Aorta (tissue), 5 donors: ENCODE results near the gene ADAMTS16. TPM values are rescaled to one million over a fixed set of nuclear protein-coding genes. Genes with fewer than 3 reads are reported as not detected.

Source experiments
- ATAC-seq: fragments of 200-7000 bp; cut with Tn5 transposase; one replicate; pipeline ENCODE4 v1.9.1; 2022; ENCODE audit warnings: moderate library complexity; ENCODE audit not compliant: low FRiP score
- DNase-seq, 2 donors: peaks; one replicate each; pipeline ENCODE4 v3.0.0-alpha.2; 2020
- H3K27ac ChIP-seq, 2 donors: one replicate each; pipeline ENCODE4 v1.5.1; 2013; ENCODE audit warnings: low read length in 2 of 2, mild to moderate bottlenecking in 2 of 2, moderate library complexity in 2 of 2, control low read depth in 1 of 2, inconsistent platforms in 1 of 2, low read depth in 1 of 2
- H3K27me3 ChIP-seq, 2 donors: one replicate each; pipeline ENCODE4 v1.6.1; 2013; ENCODE audit warnings: control low read depth in 1 of 2, low read length in 1 of 2, mild to moderate bottlenecking in 1 of 2, moderate library complexity in 1 of 2; ENCODE audit not compliant: insufficient read depth in 2 of 2, control insufficient read depth in 1 of 2
- H3K36me3 ChIP-seq, 2 donors: one replicate each; pipeline ENCODE4 v1.6.1; 2013; ENCODE audit warnings: control low read depth in 1 of 2, low read length in 1 of 2, mild to moderate bottlenecking in 1 of 2; ENCODE audit not compliant: insufficient read depth in 2 of 2, control insufficient read depth in 1 of 2
- H3K4me1 ChIP-seq, 2 donors: one replicate each; pipeline ENCODE4 v1.6.1; 2013; ENCODE audit warnings: low read length in 2 of 2, control low read depth in 1 of 2, mild to moderate bottlenecking in 1 of 2, moderate library complexity in 1 of 2; ENCODE audit not compliant: insufficient read depth in 2 of 2, control insufficient read depth in 1 of 2
- H3K4me3 ChIP-seq, 2 donors: one replicate each; pipeline ENCODE4 v1.5.1; 2013; ENCODE audit warnings: low read length in 2 of 2, control low read depth in 1 of 2, mild to moderate bottlenecking in 1 of 2
- H3K9me3 ChIP-seq: one replicate; pipeline ENCODE4 v1.6.1; 2013; ENCODE audit warnings: mild to moderate bottlenecking, low read length; ENCODE audit not compliant: control insufficient read depth
- WGBS, 2 donors: extraction: QIAGEN DNeasy Blood & Tissue Kit; methylation state at CpG; one replicate each; pipeline ENCODE4 v1.1.7; 2013; 5-methylcytosine and 5-hydroxymethylcytosine counted together
- intact Hi-C, 2 donors: fragments of 100-400 bp; cut with DNase I; formaldehyde crosslinking; loops; one replicate each; pipeline versions ENCODE4 v1.14.2 to v1.15.0; 2022
- polyA plus RNA-seq, 2 donors: library from polyadenylated mRNA; stranded (reverse); fragments of 200-250 nt; gene quantifications; one replicate each; pipeline ENCODE4 v1.2.3, GENCODE V29; 2013
- total RNA-seq, 2 donors: library from RNA; stranded (reverse); fragmentation: NEBNext Ultra II Directional; extraction: Animal tissue kit (Norgen Biotek cat#: 25700); gene quantifications; one replicate each; pipeline ENCODE4 v1.2.1, GENCODE V29; 2021
- donor health status: healthy with polysubstance abuse.
- donor health status: Bipolar disorder and iron deficiency.
- donor health status: DM: no; HTN: no; CAD: no.
- donor health status: DM: no; HTN: no; CAD: no.
- donor health status: DM: yes; HTN: yes; CAD: no.

Gene ADAMTS16
- total and polyA plus RNA-seq, 4 donors: 0.10 to 0.81 TPM; not detected in 2

DNA sequence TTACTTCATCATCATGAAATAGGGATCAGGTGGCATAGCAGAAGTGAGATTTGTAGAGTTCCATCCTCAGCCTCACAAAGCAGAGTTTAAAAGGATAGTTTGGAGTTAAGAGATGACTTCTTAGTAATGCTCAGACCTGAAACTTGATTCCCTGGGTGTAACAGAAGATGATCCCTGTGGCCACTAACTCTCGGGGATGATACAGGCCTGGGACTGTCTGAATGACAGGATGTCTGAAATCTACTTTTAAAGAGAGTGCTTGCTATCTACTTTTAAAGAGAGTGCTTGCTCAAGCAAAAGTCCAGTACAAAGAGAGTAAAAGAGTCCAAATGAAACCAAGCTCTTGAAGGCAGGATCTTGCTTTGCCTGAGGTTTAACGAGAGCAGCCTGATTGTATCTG is 14.6 kb downstream of the ADAMTS16 start:
- Histone ChIP-seq H3K9me3 (peaks cover 6% of the 10 kb centered on the region), H3K27me3 (no peaks in the 10 kb centered on the region), H3K36me3 (no peaks in the 10 kb centered on the region), H3K4me3 (no peak overlapping the region), H3K4me1 (no peaks in the 10 kb centered on the region), H3K27ac (no peak overlapping the region)
- ATAC-seq: no peak
- no peak for DNase-seq
- intact Hi-C loops: no loop called here
- WGBS, 2 donors: 58 to 71% methylated on average over 2 of the region's 2 CpGs

DNA sequence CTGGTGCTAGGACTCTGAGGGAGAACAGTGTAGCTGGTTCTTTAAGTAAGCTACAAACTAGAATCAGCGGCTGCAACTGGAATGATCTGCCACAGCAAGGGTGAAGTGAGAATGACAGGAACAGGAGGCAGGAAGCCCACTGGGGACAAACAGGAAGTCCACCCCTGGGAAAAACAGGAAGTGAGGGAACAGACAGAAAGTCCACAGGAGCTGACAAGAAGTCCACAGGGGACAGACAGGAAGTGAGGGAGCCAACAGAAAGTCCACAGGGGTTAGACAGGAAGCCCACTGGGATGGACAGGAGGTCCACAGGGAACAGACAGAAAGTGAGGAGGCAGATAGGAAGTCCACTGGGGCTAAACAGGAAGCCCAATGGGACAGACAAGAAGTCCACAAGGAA is 15.5 kb downstream of the ADAMTS16 start:
- ATAC-seq: no peak
- Histone ChIP-seq H3K36me3 (no peaks in the 10 kb centered on the region), H3K27ac (no peak overlapping the region), H3K9me3 (peaks cover 1% of the 10 kb centered on the region), H3K4me1 (no peaks in the 10 kb centered on the region), H3K27me3 (no peaks in the 10 kb centered on the region), H3K4me3 (no peak overlapping the region)
- intact Hi-C loops: no loop called here
- WGBS, 2 donors: 75 to 82% methylated on average over 1 of the region's 1 CpG
- no peak for DNase-seq

- 74 to 83% methylated on average over 3 of the region's 3 CpGs for WGBS, 2 donors
- no peak overlapping the region for H3K27ac ChIP-seq
- no peak for DNase-seq
- H3K36me3 ChIP-seq: no peaks in the 10 kb centered on the region
- H3K27me3 ChIP-seq: no peaks in the 10 kb centered on the region
- ATAC-seq: no peak
- intact Hi-C loops: no loop called here
- peaks cover 1% of the 10 kb centered on the region for H3K9me3 ChIP-seq
- no peaks in the 10 kb centered on the region for H3K4me1 ChIP-seq
- H3K4me3 ChIP-seq: no peak overlapping the region
Observed at GRCh38 chr5:5156471-5157082, 16.4 kb downstream of the ADAMTS16 start.

GRCh38 chr5:5158472-5158895 is 18.4 kb downstream of the ADAMTS16 start:
- Histone ChIP-seq H3K27ac (no peak overlapping the region), H3K27me3 (no peaks in the 10 kb centered on the region), H3K4me1 (no peaks in the 10 kb centered on the region), H3K4me3 (no peak overlapping the region), H3K9me3 (no peaks in the 10 kb centered on the region), H3K36me3 (no peaks in the 10 kb centered on the region)
- no peak for DNase-seq
- intact Hi-C loops: no loop called here
- no peak for ATAC-seq
- WGBS, 2 donors: 95 to 96% methylated on average over 1 of the region's 1 CpG

- Histone ChIP-seq H3K4me3 (no peak overlapping the region), H3K36me3 (no peaks in the 10 kb centered on the region), H3K4me1 (no peaks in the 10 kb centered on the region), H3K27me3 (no peaks in the 10 kb centered on the region), H3K9me3 (no peaks in the 10 kb centered on the region), H3K27ac (no peak overlapping the region)
- 53 to 54% methylated on average over 5 of the region's 5 CpGs for WGBS, 2 donors
- DNase-seq: no peak
- intact Hi-C loops: no loop called here
- ATAC-seq: no peak
Observed at GRCh38 chr5:5159282-5160103, 19.4 kb downstream of the ADAMTS16 start.

DNA sequence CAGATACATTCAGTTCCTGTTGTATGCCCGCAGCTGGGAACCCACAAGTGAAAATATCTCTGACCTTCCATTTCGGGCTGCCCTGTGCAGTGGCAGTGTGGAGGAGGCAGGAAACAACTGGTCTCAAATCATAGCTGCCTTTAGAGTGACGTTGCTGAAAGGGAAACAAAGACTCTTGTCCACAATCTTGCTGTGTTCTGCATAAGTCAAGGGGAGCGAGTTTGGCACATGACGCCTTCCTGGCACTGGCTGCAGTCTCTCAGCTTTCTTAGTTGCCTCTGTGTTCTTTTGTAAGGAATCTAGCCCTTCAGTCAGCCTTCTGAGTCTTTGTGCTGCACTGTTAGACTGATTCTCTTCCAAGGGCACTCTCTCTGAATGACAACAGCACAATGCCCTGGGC is 24.0 kb downstream of the ADAMTS16 start:
- no peak for ATAC-seq
- H3K4me1 ChIP-seq: no peaks in the 10 kb centered on the region
- H3K27me3 ChIP-seq: no peaks in the 10 kb centered on the region
- H3K4me3 ChIP-seq: no peak overlapping the region
- no peak for DNase-seq
- no peak overlapping the region for H3K27ac ChIP-seq
- H3K36me3 ChIP-seq: no peaks in the 10 kb centered on the region
- H3K9me3 ChIP-seq: no peaks in the 10 kb centered on the region
- intact Hi-C loops: no loop called here
- 10 to 11% methylated on average over 5 of the region's 5 CpGs for WGBS, 2 donors

DNA sequence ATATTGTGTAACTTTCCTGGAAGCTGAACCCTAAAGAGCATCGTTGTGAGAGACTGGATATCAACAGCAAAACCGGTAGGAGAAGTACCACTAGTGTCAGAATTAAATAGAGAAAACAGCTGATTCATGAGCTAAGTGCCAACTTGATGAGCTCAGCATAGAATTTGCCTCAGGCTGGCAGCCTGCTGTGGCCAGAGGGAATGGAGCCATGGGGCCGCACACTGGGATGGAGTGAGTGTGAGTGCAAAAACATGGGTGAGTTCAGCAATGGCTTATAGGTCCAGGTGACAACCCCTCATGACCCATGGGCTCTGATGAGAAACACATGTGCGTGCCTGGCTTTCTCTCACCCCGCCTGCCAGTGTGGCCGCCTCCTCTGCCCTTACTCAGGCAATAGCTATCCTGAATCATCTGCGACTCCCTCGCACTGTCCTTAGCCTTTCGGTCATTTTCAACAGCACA is 25.4 kb downstream of the ADAMTS16 start:
- H3K27ac ChIP-seq: no peak overlapping the region
- intact Hi-C loops: no loop called here

GRCh38 chr5:5169466-5169865 is 29.3 kb downstream of the ADAMTS16 start:
- no peaks in the 10 kb centered on the region for H3K9me3 ChIP-seq
- H3K27me3 ChIP-seq: no peaks in the 10 kb centered on the region
- intact Hi-C loops: no loop called here
- DNase-seq: no peak
- H3K27ac ChIP-seq: no peak overlapping the region
- ATAC-seq: no peak
- no peaks in the 10 kb centered on the region for H3K36me3 ChIP-seq
- no peaks in the 10 kb centered on the region for H3K4me1 ChIP-seq
- WGBS, 2 donors: 91% methylated on average over 8 of the region's 8 CpGs
- H3K4me3 ChIP-seq: no peak overlapping the region

More for the DNA sequence above, 25.4 kb downstream of the ADAMTS16 start:
- H3K27me3 ChIP-seq: no peaks in the 10 kb centered on the region
- WGBS, 2 donors: 80% methylated on average over 9 of the region's 9 CpGs
- DNase-seq (no peak), ATAC-seq (no peak)
- H3K4me1 ChIP-seq: no peaks in the 10 kb centered on the region
- no peak overlapping the region for H3K4me3 ChIP-seq
- H3K9me3 ChIP-seq: no peaks in the 10 kb centered on the region
- H3K36me3 ChIP-seq: no peaks in the 10 kb centered on the region

DNA sequence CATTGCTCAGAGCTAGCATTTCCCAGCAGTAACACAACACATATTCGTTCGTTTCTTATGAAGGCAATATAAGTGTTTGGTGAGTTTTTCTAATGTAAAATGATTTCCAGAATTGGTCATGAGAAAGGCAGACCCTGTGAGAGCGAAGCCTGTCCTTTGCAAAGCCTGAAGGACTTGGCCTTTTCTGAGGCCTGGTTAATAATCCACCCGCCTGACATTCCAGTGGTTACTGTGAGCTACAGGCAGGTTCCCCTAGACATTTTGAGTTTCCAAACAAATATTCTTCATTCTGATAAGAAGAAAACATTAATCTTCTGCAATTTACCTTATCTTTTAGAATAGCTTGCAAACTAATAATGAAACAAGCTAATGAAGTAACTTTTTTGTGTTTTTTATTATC is 38.0 kb downstream of the ADAMTS16 start:
- peaks cover 6% of the 10 kb centered on the region for H3K9me3 ChIP-seq
- H3K27ac ChIP-seq: no peak overlapping the region
- H3K36me3 ChIP-seq: no peaks in the 10 kb centered on the region
- WGBS, 2 donors: 67 to 68% methylated on average over 4 of the region's 4 CpGs
- DNase-seq (no peak), ATAC-seq (no peak)
- no peaks in the 10 kb centered on the region for H3K4me1 ChIP-seq
- no peak overlapping the region for H3K4me3 ChIP-seq
- intact Hi-C loops: no loop called here
- H3K27me3 ChIP-seq: no peaks in the 10 kb centered on the region
